ENCODE data around the gene WWOX.

WWOX gene

DNA sequence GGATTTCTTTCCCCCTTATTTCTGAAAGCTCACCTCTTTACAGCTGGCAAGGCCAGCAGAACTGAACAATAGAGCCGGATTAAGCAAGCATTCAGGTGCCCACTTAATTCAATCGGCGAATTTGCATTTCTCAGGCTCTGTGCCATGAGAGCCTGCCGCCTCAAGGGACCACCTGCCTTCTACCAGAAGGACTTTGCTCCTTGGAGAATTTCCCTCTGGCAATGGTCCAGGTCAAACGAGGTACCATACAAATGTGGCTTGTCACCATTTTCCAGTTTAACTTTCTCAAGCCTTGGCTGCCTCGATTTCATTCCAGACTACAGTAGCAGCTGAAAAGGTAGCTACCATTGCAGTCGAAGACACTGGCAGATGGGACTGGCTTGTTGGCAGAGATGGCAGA lies 967.1 kb downstream of the WWOX start:
- DNase-seq, result peak; percentile 59

DNA sequence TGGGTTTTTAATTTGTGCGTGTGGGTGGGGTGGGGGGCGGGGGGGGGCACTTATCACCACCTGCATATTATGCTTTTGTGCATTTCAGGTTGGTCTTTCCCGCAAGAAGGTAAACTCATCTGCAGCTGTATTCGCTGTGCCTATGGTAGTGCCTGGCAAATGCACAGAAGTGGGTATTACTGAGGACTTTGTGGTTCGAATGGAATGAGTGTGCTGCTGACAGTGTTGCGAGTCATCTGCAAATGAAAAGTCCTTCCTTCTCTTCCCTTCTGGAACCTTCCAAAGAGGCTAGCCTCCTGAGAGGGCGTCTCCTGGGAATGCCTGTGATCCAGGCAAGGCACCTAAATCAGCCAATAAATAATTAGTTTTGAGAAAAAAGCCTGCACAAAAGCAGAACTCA lies 968.1 kb downstream of the WWOX start:
- DNase-seq, result no peak

DNA sequence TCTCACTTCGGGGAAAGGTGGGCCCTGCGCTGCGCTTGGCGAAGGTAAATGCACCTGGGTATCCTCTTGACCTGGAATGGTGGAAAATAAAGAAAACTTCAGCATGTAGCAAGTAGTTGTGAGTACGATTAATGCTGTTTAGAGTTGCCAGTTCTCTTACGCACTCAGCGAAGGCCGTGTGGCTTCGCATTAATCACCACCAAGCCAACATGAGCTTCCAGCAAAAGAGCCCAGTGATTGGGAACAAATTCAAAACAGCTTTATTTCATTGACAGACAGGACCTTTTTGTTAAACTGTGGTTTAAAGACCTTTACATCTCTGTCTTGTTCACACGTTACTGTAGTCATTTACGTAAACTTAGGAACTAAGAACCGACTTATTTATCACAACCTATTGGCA lies 969.7 kb downstream of the WWOX start:
- DNase-seq, result no peak

DNA sequence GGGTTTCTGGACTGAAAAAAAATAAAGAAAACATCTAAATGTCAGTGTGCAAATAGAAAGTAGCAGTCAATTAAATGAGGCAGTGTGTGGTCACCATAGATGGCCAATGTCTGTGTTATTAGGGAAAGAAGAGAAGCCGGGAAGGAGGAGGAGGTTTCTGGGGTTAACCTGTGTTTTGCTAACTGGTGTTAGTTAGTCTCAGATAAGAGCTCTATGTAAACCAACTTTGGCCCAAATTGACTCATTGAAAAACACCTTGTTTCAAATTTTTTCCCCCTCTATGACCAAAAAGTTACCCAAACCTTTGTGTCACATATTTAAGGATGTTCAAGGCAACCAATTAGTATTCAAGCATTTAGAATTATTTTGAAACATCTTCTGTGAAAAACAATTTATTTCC lies 970.2 kb downstream of the WWOX start:
- no peak for DNase-seq

DNA sequence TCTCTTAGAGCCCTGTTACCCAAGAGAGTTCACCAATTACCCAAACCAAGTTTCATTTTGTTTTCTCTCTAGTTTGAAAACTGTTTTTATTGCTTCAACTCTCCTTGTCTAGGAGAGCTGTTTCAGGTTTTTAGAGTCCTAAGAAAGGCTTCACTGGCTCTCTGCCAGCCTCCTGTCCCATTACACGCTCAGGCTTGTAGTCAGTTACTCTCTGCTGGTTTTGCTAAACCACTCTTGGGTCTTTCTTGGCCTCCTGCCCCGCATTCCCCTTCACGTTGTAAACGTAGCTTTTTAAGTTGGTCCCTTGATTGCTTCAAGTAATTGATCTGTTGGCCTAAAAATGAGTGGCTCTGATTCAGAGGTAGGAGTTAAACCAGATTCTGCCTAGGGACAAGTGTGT lies 972.0 kb downstream of the WWOX start:
- DNase-seq, result no peak

DNA sequence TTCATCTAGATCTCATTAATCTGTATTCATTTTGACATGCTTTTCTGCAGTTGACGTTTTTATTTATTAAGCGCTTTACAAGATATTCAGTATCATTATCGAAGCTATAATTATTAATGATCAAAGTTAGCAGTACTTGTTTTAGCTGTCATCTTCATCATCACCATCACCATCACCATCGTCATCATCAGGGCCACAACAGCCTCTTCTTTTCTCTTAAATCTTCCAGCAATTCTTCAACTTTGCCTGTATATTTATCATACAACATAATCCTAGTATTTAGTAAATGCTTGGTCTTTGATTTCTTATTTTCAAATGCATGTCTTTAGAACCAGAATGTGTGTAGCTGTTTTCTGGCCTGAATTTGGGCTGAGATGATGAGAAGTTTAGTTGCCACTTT lies 973.1 kb downstream of the WWOX start:
- DNase-seq, result no peak

DNA sequence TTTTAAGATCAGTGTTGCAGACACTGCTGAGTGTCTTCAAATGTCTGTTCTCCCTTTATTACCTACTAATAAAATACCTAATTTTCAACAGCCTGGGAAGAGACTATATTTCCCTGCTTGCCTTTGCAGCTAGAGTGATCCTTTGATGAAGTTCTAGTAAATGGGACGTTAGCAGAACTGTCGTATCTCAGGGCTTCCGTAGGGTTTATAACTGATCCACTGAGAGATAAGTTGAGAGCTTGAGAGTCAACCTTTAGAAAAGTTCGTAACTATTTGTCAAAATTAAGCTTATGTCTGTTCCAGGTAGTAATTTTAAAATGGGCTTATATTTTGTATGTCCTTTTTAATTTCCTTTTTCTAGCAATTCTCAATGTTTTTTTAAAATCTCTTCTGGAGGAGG lies 974.1 kb downstream of the WWOX start:
- DNase-seq, result no peak

DNA sequence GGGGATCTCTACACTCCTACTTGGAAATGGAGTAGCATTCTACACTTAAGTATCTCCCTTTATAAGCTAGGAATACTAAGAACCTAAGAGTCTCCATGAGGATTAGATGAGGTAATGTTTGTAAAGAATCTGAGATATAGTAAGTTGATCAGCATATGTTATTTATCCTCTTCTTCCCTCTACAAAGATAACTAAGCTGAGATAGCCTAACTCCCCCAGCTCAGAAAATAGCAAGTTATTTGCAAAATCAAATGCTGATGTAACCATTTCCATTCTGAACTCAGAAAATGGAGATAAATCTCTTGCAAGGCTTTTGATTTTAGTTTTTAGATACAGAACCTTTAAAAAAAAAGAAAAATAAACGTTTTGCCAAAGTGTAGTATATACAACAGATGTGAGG lies 975.1 kb downstream of the WWOX start:
- no peak for DNase-seq

DNA sequence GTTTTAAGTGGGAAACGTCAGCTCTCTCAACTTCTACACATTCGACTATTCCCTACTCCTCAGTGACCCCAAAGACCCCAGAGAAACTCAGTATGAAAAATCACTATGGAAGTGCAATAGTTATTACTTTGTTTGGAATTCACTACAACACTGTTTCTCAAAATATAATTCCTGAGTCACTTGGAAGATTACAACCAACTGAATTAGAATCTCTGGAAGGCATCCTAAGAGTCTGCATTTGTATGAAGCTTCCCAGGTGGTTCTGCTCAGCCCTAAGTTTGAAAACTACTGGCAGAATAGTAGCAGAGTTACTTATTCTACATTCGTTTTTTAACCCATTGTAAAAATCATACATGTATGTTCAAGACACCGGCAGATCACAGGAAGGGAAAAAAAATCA lies 975.5 kb downstream of the WWOX start:
- no peak for DNase-seq

DNA sequence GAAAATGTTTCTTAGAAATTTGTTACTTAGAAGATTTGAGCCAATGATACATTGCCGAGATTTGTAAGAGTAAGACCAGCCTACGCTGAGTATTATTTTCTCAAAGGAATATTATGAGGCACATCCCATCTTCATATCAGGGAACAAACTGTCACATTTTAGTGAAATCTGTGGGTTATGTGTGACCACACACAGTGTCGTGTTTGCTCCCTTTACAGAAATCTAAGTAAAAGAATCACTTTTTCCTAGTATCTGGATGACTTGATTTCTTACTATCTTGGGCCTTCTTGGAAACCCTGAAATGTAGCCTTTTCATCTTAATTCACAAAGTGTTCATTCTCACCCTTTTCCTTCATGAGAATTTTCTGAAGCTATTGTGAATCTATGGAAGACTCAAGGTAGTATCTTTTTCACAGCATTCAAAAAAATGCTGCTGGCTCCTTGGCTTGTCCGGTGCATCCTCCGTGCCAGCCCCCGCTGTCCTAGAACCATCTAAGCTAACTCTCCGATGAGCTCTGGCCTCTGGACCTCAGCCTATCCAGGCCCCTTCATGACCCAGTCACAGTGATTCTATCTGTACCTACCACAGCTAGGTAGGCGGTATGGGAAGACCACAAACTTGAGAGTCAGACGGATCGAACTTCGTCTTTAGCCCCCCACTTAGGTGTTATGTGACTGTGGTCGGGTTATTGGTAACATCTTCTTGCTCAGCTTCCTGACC lies 976.8 kb downstream of the WWOX start:
- no peak for DNase-seq

DNA sequence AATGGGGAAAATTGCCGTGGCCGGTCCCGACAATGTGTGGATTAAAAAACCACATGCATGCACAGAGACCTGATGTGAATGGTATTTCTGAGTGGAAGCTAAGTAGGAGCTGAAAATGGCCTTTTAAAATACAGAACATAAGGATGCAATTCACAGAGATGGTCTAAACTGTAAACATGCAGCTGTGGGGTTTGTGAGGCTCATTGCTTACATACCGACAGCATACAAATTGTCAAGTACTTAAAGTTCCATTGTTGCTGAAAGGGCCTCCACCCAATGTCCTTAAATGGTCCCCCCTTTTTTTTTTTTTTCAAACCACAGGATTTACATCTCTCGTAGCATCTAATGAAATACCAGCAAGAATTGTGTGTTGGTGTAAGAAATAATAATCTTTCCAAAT lies 977.9 kb downstream of the WWOX start:
- no peak for DNase-seq

DNA sequence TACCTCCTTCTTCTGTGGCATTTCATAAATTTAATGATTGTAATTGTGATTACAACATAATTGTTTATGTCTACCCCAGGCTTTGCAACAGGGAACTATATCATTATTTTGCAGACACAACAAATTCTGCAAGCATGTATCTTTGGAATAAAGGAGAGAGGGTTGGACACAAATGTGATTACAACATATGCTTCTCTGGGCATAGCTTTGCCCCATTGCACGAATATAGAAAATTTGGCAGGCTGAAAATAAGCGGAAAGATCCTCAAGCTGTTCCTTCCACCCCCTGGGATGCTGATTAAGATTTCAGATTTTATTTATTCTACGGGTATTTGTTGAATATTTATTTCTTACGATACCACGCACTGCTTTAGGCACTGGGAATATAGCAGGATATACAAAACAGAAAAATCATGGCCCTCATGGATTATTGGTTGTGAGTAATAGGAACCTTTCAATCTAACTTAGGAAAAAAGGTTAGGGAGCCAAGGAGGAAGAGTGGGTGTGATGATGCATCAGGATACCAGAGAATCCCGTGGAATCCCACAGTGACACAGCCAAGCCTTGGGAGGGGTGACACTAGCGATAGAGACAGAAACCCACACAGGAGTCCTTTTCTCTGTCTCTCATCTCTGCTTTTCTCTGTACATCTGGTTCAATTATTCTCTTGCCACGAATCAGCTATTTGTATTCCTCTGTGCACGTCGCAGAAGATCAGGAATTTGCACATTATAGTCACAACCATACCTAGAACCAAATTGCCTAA lies 980.4 kb downstream of the WWOX start:
- no peak for DNase-seq

DNA sequence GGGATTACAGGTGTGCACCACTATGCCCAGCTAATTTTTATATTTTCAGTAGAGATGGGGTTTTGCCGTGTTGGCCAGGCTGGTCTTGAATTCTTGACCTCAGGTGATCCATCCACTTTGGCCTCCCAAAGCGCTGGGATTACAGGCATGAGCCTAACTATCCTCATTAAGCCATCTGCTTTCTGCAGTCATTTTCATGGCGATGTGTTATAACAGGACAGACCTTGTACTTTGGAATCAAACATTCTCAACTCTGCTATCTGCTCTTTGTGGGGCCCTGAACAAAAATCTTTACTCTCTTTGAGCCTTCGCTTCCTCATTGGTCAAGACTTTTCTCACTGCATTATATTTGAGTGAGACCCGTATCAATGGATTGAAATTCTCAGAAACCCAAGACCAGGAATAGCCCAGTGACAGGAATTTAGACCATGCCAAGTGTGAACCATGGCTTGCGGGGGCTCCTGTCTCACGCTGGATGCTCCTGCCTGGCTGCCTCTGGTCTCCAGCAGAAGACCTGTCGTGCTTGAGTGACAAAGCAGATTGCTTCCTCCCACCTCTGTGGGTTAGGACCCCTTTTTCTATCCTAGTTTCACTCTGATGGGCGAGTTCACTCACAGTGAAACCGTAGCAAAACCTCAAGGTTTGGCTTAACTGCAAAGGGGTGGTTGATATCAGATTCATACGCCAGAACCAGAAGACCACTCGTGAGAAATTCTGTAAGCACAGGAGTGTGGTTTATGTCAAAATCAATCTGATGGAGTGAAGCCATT lies 982.0 kb downstream of the WWOX start:
- DNase-seq, result no peak

DNA sequence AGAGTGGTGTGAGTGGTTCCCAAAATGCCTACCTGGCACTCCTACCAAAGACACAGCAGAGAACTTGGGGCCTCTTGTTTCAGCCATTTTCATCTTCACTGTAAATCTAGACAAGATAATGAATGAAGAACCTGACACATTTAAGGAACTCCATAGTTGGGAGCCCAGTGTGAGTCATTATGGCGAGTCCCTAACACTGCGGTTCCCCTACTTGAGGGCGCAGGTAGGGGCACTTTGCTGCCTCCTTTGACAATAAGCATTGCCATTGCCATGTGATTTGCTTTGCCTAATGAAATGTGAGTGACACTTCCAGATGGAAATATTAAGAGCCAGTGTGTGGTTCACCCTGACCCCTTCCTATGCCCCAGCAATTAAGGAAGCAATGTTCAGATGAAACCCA lies 983.5 kb downstream of the WWOX start:
- no peak for DNase-seq

DNA sequence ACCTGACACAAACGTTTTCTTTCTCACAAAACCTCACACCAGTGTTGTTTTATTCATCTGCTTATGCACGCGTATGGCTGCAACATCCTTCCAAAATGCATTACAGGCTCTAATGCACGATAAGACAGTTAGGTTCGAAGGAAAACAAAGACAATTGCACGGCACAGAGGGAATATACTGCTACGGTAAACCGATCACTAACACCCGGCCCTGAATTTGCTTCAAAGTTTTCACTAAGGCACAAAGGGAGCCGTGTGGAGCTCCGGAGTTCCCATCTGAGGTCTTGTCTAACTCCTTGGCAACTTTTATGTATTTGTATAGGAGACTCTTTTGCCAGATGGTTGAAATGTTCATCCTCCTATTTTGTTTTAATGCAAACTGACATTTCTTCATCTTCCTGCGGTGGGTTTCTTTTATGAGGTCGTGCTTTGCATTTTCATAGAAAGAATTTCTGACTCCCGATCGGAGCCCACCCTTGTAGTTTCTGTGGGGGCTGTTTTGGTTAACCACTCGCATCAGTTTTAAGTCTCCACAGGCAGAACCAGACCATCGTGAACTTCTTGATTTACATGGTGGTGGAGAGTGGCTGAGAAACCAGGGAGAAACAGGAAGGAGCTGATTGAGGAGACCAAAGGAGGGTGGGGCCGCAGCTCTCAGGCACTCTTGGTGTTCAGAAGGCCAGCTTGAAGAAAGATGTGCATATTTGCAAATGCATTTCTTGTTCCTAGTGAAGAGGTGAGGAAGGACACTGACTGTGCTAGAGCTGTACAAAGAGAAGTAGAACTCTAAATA lies 984.2 kb downstream of the WWOX start:
- no peak for DNase-seq

DNA sequence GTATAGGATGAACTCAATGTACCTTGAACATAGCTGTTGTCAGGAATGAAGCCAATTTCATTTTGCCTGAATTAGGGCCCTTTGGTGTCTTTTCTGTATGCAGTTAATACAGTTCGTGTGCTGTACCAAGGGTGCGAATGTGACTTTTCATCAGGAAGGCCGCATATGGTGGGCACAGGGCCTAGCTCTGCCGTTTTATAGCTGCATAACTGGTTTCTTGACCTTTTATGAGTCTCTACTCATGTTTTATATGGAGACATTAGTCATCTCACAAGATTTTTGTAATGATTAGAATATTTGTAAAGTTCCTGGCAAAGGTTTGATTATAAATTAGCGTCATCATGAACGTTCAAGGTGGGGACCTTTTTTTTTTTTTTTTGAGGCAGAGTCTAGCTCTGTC lies 989.5 kb downstream of the WWOX start:
- DNase-seq, result no peak

DNA sequence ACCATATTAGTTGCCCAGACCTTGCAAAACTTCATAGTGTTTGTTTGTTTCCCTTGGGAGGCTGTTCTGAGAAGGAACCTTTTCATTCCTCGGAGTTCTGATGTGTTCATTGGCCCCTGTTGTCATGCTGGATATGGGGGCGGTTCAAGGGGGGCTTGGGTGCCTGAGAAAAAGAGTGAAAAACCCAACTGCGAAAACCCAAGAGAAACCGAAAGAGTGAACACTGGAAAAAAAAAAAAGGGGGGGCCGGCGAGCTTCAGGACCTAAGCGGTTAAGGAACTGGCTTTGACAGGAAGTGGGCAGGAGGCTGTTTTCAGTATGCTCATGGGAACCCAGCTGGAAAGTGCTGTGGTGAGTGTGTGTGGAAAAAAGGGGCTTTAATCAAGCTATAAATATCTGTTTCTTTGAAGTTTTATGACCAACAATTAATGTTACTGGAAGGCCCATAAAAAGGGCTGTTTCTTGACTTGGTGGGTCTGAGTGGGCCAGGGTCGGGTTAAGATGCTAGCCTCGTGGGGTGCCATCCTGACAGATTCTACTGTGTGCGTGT lies 990.4 kb downstream of the WWOX start:
- DNase-seq, result no peak

DNA sequence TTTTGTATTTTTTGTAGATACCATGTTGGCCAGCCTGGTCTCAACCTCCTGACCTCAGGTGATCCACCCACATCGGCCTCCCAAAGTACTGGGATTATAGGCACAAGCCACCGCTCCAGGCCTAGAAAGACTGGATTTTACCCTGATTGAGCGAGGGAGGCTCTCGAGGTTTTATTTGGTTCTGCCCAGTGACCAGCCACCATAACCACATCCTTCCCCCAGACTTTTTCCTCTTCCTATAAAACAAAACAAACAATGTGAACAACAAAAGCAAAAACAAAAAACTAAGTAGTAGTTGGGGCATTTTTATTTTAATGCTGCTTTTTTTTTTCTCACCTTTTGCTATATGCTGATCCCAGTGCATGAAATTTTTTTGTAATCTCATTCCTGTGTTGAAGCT lies 991.5 kb downstream of the WWOX start:
- no peak for DNase-seq

DNA sequence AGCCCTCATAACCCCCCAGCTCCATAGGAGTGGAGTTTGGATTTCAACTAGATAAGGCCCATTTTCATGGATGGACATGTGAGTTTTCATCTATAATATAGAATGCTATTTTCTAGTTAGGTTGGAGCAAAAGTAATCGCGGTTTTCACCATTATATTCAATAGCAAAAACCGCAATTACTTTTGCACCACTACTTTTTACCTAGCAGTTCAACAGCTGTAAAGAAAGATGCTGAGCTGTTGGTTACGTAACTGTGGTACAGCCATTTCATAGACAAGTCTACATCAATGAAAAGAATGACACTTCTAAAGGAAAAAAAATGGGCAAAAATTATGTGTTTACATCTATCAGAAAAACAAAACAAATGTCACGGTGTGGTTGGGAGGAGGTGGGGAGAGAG lies 993.4 kb downstream of the WWOX start:
- no peak for DNase-seq

DNA sequence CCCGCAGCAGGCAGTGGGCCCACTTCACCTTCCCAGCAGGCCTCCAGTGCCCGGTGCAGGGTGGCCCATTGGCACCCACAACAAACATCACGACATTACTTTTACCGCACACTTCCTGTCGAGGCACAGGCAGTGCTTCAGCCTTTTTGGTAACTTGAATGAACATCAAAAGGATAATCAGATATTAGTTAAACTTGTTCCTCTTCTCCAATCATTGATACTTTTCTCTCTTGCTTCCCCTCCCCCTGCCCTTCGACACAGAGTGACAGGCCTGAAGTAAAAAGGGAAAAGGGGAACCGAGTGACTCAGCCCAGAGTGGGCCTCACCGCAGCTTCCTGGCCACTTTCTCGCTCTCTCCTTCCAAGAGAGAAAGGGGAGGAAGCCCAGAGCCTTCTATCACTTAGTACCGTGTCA lies 994.1 kb downstream of the WWOX start:
- DNase-seq, result no peak

DNA sequence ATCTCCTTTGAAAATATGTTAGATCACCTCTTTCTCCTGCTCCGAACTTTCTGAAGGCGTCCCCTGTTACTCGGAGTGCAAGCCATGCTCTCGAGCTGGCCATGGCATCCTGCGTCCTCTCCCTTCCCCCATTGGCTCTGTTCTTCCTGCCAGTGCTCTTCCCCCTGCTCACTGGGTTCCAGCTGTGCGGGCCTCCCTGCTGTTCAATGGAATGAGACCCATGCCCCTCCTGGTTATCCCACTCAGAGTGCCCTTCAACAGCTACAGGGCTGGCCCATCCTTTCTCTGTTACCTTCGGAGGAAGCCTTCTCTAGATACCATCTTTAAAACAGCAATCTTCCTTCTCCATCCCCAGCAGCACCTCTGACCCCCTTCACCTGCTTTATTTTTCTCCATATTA lies 996.8 kb downstream of the WWOX start:
- DNase-seq, result no peak

DNA sequence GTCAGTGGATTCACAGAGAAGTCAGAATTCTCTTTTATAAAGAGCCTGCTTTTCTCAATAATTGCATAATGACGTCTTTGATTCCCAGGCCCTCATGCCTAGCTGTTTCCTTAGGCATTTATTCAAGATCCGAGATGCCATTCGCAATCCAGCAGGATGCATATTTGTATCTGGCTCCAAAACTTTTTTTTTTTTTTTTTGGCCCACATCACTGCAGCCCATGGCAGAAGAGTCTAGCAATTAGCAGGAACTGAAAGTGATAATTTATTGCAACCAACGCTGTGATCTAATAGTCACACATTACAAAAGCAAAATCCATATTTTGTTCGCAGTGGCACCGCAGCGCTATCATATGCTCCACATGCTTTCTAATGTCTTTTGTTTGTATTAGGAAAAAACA lies 997.7 kb downstream of the WWOX start:
- DNase-seq, result no peak

DNA sequence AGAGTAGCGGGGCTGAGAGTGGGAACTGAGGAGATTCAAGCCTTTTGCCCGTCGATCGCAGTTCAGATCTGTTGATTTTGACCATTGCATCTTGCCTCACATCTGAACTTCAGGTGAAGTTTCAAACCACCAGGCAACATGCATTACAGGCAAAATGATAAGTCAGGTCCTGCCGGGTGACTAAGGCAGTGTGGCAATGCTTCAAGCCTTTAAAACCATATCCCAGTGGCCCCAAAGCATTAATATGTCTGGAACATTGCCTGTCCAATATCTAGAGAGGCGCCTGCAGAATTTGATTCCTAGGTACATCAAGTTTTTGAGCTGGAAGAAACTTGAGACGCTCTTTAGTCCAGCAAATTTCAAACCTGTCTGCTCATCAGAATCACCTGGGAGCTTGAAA lies 998.3 kb downstream of the WWOX start:
- DNase-seq, result no peak

All from NCI-H526 treated with DMSO at 0.1 percent for 48 hours (cell line).